HG03469 (cell line): ENCODE measurements around the gene NEGR1.

Experiments used
- ATAC-seq: cut with Tn5 transposase; IDR thresholded peaks from one replicate; pipeline ENCODE4 v1.9.1; 2021; ENCODE audit warnings: mild to moderate bottlenecking, moderate library complexity, moderate number of reproducible peaks; ENCODE audit not compliant: unreplicated experiment

The NEGR1 gene

GRCh38 chr1:72282271-72283021 lies at the start of gene NEGR1:
Gene NEGR1, minus strand, starts transcription at chr1:72282539.
- peak; percentile 69 for ATAC-seq

GRCh38 chr1:72326494-72326893 lies 44.2 kb upstream of the NEGR1 start:
- ATAC-seq: no peak

GRCh38 chr1:72324451-72324850 lies 42.1 kb upstream of the NEGR1 start:
- ATAC-seq: no peak

- ATAC-seq: no peak
Measured at GRCh38 chr1:72322910-72323309, 40.6 kb upstream of the NEGR1 start.

- ATAC-seq: no peak
Measured at GRCh38 chr1:72296501-72296900, 14.2 kb upstream of the NEGR1 start.

GRCh38 chr1:72288886-72289285 lies 6.5 kb upstream of the NEGR1 start:
- ATAC-seq: no peak

- ATAC-seq: no peak
Measured at GRCh38 chr1:72286401-72286800, 4.1 kb upstream of the NEGR1 start.

- no peak for ATAC-seq
Measured at GRCh38 chr1:72285074-72285425, 2.7 kb upstream of the NEGR1 start.

- peak; percentile 44 for ATAC-seq
Measured at GRCh38 chr1:72284348-72285073, 2.2 kb upstream of the NEGR1 start.

- no peak for ATAC-seq
Measured at GRCh38 chr1:72284084-72284347, 1.7 kb upstream of the NEGR1 start.

- ATAC-seq: no peak
Measured at GRCh38 chr1:72283307-72284083, 1.2 kb upstream of the NEGR1 start.

GRCh38 chr1:72283022-72283306 lies 625 bp upstream of the NEGR1 start:
- ATAC-seq: no peak

GRCh38 chr1:72281637-72282270 lies 585 bp downstream of the NEGR1 start:
- no peak for ATAC-seq

- ATAC-seq: no peak
Measured at GRCh38 chr1:72281144-72281543, 1.2 kb downstream of the NEGR1 start.

GRCh38 chr1:72280711-72281110 lies 1.6 kb downstream of the NEGR1 start:
- ATAC-seq: no peak

- no peak for ATAC-seq
Measured at GRCh38 chr1:72280131-72280530, 2.2 kb downstream of the NEGR1 start.

- ATAC-seq: no peak
Measured at GRCh38 chr1:72278461-72278860, 3.9 kb downstream of the NEGR1 start.

GRCh38 chr1:72271555-72272085 lies 10.7 kb downstream of the NEGR1 start:
- ATAC-seq: no peak

GRCh38 chr1:72262735-72263134 lies 19.6 kb downstream of the NEGR1 start:
- ATAC-seq: no peak

GRCh38 chr1:72253132-72253531 lies 29.2 kb downstream of the NEGR1 start:
- no peak for ATAC-seq

GRCh38 chr1:72241397-72241796 lies 40.9 kb downstream of the NEGR1 start:
- no peak for ATAC-seq
